ENCODE results near the gene FCHO1.
A peak's percentile ranks its signal among the peaks of the same experiment; 100 is the strongest.
"Not testable (repeated sequence)": the region's sequence is repeated elsewhere in the genome, so short reads cannot be mapped to it uniquely, and the experiment has no call there.

FCHO1 gene

DNA sequence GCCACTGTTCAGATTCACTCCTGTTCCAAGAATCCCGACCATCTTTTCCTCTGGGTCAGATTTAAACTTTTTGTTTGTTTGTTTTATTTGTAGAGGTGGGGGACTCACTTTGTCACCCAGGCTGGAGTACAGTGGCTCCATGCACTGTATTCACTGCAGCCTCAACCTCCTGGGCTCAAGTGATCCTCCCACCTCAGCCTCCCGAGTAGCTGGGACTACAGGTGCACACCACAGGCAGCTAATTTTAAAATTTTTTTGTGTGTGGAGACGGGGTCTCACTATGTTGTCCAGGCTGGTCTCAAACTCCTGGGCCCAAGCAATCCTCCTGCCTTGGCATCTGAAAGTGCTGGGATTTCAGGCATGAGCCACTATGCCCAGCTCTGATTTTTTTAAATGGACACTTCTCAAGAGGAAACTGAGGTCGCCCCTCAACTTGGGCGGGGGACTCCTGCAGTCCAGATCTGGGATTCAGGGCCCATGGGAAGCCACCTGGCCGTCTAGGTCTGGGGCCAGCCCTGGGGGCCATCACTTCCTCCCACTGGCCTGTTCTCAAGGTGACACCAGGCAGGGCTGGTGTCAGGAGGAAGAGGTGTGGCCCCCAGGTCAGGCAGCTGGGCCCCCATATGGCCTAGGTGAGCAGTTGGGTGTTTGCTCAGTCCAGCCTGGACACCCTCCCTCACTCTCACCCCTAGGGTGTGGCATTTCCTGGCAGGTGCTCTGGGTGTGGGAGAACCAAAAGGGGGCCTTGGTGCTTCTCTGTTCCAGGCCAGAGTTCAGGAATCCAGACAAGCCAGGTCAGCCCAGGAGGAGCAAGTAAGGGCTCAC is 44.9 kb downstream of the FCHO1 start:
- no peak for DNase-seq

DNA sequence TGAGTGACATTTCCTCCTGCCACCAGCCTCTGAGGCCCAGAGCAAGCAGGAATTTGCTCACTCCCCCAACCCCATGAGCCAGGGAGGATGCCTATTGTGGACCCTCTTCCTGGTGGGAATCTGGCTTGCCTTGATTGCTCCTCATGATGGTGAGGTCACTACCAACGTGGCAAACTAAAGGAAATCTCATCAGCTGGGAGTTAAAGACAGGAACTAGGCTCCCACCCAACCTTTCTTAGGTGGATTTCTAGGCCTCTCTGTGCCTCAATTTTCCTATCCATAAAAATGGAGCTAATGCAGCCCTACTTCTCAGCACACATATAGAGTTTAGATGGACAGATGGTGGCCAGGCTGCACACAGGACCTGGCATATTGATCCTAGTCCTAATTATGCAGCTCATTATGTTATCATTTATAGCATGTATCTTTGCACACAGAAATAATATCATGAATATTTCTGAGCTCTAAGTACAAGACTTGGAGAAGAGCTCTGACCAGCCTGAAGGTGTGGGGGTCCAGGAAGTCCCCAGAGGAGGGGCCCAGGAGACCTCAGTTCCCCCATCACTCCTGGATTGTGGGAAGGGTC is 45.7 kb downstream of the FCHO1 start:
- DNase-seq, result no peak

DNA sequence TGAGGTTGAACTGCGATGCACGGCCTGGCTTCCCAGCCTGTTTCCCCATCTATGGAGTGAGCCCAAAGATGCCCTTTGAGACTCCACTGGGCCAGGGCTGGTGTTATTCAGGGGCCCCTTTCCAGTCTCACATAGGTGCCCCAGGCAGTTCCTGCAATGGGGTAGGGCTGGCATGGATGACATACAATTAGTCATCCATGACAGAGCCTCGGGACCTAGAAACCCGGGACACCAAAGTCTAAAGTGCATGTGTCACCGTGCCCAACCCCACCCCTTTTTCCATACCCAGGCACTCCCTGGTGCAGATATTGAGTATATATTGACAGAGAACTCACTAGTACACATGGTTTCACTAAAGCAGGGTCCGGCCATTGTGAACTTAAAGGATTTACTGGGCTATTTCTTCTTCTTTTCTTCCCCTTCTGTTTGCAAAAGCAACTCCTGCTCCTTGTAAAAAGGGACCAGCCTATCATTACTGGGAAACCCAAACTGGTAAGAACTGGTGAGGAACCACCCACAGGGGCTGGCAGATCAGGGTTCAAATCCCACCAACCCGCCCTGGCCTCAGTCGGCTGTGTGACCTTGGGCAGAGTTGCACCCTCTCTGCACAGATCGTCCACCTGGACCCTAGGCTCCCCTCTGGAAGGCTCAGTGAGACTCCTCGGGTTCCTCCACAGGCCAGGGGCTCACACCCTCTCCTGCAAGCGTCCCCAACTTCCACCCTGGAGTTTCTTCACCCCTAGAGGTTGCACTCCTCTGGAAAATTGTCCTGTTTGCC is 46.3 kb downstream of the FCHO1 start:
- no peak for DNase-seq

DNA sequence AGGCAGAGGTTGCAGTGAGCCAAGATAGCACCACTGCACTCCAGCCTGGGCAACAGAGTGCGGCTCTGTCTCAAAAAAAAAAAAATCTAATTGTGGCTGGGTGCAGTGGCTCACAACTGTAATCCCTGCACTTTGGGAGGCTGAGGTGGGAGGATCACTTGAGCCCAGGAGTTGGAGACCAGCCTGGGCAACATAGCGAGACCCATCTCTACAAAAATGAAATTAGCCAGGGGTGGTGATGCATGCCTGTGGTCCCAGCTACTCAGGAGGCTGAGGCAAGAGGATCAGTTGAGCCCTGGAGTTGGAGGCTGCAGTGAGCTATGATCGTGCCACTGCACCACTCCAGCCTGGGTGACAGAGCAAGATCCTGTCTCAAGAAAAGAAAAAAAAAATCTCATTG is 47.3 kb downstream of the FCHO1 start:
- not testable (repeated sequence) for DNase-seq

DNA sequence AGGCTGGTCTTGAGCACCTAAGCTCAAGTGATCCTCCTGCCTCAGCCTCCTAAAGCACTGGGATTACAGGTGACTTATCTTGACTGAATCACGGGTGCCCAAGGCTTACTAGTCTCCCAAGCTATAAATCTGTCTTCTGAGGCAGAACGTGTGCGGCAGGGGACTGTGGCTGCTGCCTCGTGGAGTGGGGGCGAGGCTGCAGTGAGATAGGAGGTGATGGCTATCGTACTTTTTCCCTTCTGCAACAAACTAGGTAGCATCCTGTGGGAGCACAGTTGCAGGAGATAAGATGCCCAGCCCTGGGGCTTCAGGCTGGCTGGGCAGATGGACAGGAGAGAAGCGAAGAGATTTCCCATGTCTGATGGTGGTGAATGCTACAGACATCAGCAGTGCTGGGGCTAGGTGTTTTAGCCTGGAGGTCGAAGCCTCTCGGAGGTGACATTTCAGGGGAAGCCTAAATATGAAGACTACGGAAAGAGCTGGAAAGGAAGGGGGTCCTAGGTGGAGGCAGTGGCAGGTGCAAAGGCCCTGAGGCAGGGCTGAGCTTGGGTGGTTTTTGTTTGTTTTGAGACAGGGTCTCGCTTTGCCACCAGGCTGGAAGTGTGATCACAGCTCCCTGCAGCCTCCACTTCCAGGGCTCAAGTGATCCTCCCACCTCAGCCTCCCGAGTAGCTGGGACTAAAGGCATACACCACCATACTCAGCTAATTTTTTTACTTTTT is 51.0 kb downstream of the FCHO1 start:
- DNase-seq, result no peak

DNA sequence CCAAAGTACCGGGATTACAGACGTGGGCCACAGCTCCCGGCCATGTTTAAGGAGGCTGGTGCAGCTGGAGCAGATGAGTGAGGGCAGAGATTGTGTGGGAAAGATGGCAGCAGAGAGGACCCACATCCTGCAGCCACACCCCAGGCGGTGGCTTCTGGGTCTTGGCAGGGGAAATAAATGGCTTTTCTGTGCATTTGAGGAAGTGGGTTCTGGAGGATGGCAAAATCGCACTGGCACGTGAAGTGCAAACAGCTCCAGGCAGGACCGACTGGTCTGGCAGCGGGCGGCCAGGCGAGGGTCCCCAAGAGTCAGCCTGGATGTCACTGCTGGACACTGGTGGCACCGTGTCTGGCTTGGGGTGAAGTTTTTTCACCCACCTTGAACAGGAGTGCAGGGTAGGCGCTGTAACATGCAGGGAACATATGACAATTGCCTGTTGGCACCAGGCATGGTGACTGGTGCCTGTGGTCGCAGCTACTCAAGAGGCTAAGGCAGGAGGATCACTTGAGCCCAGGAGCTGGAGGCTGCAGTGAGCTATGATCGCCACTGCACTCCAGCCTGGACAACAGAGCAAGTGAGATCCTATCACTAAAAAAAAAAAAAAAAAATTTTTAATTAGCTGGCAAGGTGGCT is 52.1 kb downstream of the FCHO1 start:
- DNase-seq, result peak; percentile 91

DNA sequence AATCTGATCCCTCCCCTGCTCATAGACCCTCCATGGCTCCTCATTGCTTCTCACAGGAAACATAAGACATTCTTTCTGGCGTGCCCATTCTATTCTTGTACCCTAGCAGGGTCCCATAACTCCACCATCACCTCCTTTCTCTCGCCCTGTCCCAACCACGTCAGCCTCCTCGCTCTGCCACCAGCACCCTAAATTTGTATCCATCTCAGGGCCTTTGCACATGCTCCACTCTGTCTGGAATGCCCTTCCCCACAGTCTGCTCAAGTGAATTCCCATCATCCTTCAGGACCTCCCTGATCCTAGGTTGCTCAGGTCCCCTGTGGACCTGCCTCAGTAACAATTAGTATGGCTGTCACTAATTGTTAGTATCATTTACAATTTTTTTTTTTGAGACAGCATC is 54.1 kb downstream of the FCHO1 start:
- no peak for DNase-seq

DNA sequence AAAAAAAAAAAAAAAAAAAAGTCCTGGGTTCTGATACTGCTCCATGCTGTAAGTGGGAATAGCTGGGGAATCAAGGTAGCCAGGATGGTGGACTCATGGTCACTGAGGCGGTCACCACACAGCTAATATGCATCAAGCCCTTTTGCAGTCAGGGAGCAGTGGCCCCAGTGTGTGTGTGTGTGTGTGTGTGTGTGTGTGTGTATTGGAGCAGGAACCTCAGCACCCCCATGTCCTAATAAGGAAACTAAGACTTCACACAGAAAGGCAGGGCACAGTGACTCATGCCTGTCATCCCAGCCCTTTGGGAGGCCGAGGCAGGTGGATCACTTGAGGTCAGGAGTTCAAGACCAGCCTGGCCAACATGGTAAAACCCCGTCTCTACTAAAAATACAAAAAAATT is 55.7 kb downstream of the FCHO1 start:
- DNase-seq, result no peak

DNA sequence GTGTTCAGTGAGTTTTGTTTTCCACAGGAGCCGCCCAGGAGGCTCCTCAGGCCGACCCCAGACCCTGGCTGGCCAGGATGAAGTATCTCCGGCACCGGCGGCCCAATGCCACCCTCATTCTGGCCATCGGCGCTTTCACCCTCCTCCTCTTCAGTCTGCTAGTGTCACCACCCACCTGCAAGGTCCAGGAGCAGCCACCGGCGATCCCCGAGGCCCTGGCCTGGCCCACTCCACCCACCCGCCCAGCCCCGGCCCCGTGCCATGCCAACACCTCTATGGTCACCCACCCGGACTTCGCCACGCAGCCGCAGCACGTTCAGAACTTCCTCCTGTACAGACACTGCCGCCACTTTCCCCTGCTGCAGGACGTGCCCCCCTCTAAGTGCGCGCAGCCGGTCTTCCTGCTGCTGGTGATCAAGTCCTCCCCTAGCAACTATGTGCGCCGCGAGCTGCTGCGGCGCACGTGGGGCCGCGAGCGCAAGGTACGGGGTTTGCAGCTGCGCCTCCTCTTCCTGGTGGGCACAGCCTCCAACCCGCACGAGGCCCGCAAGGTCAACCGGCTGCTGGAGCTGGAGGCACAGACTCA is 56.5 kb downstream of the FCHO1 start:
- DNase-seq, result peak; percentile 48

DNA sequence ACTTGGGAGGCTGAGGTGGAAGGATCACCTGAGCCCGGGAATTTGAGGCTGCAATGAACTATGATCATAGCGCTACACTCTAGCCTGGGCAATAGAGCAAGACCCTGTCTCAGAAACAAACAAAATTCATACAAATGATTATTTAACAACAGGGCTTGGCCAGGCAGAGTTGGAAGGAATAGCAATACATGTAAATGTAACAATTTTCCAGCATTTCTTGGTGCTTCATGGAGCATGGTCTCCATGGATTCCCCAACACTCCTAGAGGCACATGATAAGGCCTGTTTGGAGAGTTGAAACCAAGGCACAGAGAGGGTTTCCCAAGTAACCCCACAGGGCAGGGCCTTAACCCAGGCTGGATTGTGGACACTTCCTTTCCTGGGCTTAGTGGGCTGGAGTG is 59.8 kb downstream of the FCHO1 start:
- DNase-seq, result no peak

DNA sequence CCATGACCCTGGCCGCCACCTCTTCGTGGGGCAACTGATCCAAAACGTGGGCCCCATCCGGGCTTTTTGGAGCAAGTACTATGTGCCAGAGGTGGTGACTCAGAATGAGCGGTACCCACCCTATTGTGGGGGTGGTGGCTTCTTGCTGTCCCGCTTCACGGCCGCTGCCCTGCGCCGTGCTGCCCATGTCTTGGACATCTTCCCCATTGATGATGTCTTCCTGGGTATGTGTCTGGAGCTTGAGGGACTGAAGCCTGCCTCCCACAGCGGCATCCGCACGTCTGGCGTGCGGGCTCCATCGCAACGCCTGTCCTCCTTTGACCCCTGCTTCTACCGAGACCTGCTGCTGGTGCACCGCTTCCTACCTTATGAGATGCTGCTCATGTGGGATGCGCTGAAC is 60.4 kb downstream of the FCHO1 start:
- no peak for DNase-seq

DNA sequence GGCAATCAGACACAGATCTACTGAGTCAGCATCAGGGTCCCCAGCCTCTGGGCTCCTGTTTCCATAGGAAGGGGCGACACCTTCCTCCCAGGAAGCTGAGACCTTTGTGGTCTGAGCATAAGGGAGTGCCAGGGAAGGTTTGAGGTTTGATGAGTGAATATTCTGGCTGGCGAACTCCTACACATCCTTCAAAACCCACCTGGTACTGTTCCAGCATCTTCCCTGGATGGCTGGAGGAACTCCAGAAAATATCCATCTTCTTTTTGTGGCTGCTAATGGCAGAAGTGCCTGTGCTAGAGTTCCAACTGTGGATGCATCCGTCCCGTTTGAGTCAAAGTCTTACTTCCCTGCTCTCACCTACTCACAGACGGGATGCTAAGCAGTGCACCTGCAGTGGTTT is 60.8 kb downstream of the FCHO1 start:
- DNase-seq, result no peak

DNA sequence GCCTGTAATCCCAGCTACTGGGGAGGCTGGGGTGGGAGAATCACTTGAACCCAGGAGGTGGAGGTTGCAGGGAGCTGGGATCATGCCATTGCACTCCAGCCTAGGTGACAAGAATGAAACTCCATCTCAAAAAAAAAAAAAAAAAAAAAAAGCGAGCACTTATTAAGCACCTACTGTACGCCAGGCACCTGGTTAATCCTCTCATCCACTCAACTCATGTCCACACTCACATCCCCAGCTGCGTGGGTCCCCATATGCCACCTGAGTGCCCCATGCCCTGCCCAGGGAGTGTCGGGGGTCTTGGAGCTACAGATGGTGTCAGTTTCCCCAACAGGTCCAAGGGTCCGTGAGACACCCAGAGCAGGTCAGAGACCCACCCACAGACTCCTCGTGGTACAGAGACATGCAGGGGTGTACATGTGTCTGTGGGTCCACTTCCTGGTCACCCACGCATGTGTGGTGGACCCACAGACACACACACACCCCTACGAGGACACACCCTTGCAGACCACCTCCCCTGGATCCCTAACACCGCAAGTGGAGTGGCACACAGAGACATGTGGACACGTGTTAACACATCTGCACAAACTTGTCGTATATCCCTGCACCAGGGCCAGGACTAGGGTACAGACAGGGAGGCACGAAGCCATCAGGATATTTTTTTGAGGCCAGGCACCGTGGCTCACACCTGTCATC is 66.5 kb downstream of the FCHO1 start:
- DNase-seq, result no peak

DNA sequence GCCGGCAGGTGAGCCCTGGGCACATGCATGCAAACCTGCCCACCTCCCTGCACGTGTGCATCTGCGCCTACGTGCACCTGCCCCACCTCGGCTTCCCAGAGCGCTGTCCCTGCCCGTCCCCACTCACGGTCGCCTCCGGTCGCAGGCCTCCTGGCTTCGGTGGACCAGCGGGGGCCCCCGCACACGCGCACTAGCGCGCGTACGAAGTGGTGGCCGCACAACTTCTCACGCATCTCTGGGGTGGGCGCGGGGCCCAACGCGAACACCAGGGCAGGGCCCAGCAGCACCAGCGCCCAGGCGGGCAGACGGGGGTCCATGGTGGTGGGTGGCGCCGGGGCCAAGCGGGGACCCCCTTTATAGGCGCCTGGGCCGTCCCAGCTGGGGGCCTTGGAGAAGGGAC is 69.9 kb downstream of the FCHO1 start, which contains the start of gene INSL3:
INSL3 (minus strand) TSS at position 330 of the 400 bp plus-strand sequence; CDS start at position 317, 13 bp downstream.
- no peak for DNase-seq

DNA sequence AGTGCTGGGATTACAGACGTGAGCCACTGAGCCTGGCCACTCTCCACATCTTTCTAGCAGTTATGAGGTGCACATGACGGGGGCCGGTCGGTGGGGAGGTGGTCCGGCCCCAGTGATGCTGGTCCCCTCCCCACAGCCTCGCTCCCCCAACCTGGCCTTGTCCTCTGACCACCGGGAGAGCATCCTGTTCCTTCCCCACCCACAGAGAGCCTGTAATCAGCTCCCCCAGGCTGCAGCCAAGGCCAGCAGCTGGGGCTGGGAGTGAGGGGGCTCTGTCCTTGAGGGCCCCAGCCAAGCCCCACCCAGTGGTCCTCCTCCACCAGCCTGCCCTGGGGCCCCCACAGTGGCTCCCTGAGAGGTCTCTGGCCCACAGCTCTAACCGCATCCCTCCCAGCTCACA is 73.1 kb downstream of the FCHO1 start:
- DNase-seq, result no peak

DNA sequence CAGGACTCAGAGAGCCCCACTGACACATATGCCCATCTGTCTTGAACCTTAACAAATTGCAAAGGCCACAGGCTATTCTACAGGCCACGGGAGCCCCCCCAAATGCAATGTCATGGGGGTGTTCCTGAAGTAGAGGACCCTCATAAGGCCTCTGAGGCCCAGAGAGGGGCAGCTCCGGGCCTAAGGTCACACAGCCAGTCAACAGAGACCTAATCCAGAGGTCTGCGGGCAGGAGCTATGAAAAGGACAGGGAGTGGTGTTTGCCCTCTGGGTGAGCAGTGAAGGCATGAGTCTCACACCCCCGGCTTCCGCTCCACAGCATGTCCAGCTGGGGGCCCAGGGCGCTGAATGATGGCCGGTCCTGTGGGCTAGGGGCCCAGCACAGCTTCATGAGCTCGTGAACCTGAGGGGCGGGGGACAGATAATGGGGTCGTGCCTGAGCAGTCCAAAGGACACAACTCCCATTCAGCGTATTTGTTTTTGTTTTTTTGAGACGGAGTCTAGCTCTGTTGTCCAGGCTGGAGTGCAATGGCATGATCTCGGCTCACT is 75.3 kb downstream of the FCHO1 start:
- no peak for DNase-seq

DNA sequence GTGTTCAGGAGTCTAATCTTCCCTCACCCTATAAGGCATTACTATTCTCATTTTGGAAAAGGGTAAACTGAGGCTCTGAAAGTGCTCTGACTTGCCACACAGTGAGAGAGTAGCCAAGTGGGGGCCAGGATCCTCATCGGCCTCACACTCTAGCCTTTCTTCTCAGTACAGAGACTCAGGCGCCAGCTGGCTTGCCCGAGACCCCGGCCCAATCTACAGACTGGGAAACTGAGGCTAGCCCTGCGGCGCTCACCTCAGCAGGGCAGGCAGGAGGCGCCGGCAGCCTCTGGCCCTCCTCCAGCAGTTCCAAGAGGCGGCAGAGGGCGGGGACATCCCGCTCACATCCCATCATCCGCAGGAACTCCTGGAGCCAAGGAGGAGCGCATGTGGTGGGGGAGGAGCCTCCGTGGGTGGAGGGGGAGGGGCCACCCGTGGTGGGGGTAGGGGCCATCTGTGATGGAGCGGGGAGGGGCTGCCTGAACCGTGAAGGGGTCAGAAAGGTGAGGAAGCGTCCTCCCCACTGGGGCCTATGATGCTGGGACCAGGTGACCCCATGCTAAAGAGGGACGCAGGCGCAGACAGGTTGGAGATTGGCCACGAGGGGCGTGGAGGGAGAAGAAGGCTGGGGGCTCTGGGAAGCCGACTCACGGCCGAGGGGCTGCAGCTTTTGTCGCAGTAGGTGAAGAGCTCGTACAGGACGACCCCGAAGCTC is 78.7 kb downstream of the FCHO1 start:
- DNase-seq, result no peak

DNA sequence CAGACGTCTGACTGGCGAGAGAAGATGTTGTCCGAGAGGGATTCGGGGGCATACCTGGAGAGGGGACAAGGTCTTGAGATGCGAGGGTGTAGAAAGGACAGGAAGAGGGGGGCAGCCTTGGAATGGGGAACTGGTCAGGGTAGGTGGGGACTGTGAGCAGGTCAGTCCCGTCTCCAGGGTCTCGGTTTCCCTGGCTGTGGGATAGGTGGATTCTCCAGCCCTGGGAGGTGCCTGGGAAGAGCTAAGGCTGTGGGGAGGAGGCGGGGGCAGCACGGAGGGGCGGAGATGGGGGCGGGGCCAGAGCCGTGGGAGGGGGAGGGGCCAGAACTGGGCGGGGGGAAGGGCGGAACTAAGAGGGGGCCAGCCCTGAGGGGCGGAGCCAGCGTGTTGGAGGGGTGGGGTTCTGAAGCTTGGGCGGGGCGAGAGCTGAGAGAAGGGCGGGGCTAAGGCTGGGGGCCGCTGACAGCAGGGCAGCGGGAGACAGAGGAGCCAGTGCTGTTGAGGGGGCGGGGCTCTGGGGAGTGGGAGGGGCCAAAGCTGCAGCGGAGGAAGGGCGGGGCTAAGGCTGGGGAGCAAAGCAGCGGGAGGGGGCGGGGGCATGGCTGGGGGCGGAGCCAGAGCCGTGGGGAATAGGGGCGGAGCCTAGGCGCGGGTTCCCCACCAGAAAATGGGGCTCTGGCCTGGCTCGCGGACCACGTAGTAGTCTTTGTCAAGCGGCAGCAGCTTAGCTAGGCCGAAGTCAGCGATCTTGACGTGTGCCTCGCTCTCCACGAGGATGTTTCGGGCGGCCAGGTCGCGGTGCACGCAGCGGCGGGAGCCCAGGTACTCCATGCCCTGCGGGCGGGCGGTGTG is 79.5 kb downstream of the FCHO1 start:
- peak; percentile 73 for DNase-seq

DNA sequence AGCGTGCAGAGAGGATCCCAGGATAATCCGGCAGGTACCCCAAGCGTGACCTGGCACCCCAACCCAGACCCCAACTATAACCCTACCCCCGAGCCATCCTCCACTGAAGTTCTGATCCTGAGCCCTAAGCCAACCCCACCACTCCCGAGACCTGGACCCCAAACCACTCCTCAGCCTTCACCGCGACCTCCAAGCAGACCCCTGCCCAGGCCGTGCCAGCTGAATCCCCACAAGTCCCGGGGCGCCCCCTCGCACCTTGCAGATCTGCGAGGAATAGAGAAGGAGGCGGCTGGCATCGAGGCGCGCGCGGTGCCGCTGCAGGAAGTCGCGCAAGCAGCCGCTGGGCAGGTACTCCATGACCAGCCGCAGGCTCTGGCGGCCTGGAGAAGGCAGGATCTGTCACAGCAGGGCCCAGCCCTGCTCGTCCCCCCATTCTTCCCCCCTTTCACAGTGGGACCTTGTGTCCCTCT is 80.2 kb downstream of the FCHO1 start:
- no peak for DNase-seq

Data from hematopoietic multipotent progenitor cell treated with erythropoietin and hydrocortisone succinate and interleukin-3 and kit ligand, for 4 days (in vitro differentiated cells).